CD4-positive, alpha-beta memory T cell (primary cell): ENCODE measurements around the gene SQSTM1. TPM values are rescaled to one million over a fixed set of nuclear protein-coding genes. Genes with fewer than 3 reads are reported as not detected.
"Not testable (repeated sequence)": the region's sequence is repeated elsewhere in the genome, so short reads cannot be mapped to it uniquely, and the experiment has no call there.

ENCODE experiments used
- CTCF ChIA-PET: fragments of 350-600 bp; sonication (Branson Sonifier 250); formaldehyde crosslinking; loops from one replicate; lab custom pipeline; 2021; ENCODE audit warnings: inconsistent platforms; ENCODE audit not compliant: partially characterized antibody; lab: Charles Lee
- POLR2A ChIA-PET: fragments of 350-600 bp; sonication (Branson Sonifier 250); formaldehyde crosslinking; loops from one replicate; lab custom pipeline; 2021; ENCODE audit not compliant: partially characterized antibody; lab: Charles Lee
- DNase-seq, 5 donors: peaks; one replicate each; pipeline versions ENCODE4 v3.0.0 to v3.0.0-alpha.2; 2020 to 2022; ENCODE audit warnings: mixed read lengths in 1 of 5
- H3K27ac ChIP-seq: one replicate; pipeline ENCODE4 v1.7.0; 2013; ENCODE audit warnings: low read depth, low read length
- H3K27me3 ChIP-seq: 2 replicates; pipeline ENCODE4 v1.7.0; 2013; ENCODE audit warnings: mild to moderate bottlenecking, low read length, moderate library complexity; ENCODE audit not compliant: insufficient read depth
- H3K36me3 ChIP-seq: 2 replicates; pipeline ENCODE4 v1.7.0; 2013; ENCODE audit warnings: mild to moderate bottlenecking, low read length, moderate library complexity; ENCODE audit not compliant: insufficient read depth
- H3K4me1 ChIP-seq: 2 replicates; pipeline ENCODE4 v1.7.0; 2013; ENCODE audit warnings: mild to moderate bottlenecking, low read length, moderate library complexity; ENCODE audit not compliant: insufficient read depth
- H3K4me3 ChIP-seq, 2 donors: one replicate each; pipeline ENCODE4 v1.7.0; 2013; ENCODE audit warnings: low read length in 2 of 2, mild to moderate bottlenecking in 1 of 2
- H3K9me3 ChIP-seq, 2 donors: one replicate each; pipeline ENCODE4 v1.7.0; 2013; ENCODE audit warnings: low read length in 2 of 2, control low read depth in 1 of 2; ENCODE audit not compliant: control insufficient read depth in 1 of 2
- H3K27ac Mint-ChIP-seq, 7 donors: one replicate each; pipeline ENCODE4 v1.8.0; 2020 to 2021; ENCODE audit warnings: mixed read lengths in 7 of 7, mild to moderate bottlenecking in 6 of 7, inconsistent platforms in 3 of 7, moderate library complexity in 3 of 7
- H3K27me3 Mint-ChIP-seq, 2 donors: one replicate each; pipeline ENCODE4 v1.8.0; 2020 to 2021; ENCODE audit warnings: mixed read lengths in 2 of 2
- H3K36me3 Mint-ChIP-seq, 2 donors: one replicate each; pipeline ENCODE4 v1.8.0; 2020 to 2021; ENCODE audit warnings: mixed read lengths in 2 of 2, inconsistent platforms in 1 of 2, mild to moderate bottlenecking in 1 of 2
- H3K4me1 Mint-ChIP-seq, 4 donors: one replicate each; pipeline ENCODE4 v1.8.0; 2020 to 2021; ENCODE audit warnings: mixed read lengths in 4 of 4, mild to moderate bottlenecking in 1 of 4
- H3K4me3 Mint-ChIP-seq, 8 donors: one replicate each; pipeline ENCODE4 v1.8.0; 2020 to 2021; ENCODE audit warnings: mixed read lengths in 8 of 8, mild to moderate bottlenecking in 7 of 8, moderate library complexity in 6 of 8, inconsistent platforms in 3 of 8
- H3K9me3 Mint-ChIP-seq, 8 donors: one replicate each; pipeline ENCODE4 v1.8.0; 2020 to 2021; ENCODE audit warnings: mixed read lengths in 8 of 8, mild to moderate bottlenecking in 5 of 8, inconsistent platforms in 3 of 8, moderate library complexity in 1 of 8
- intact Hi-C: fragments of 100-400 bp; cut with micrococcal nuclease; formaldehyde crosslinking; loops from one replicate; pipeline ENCODE4 v1.15.1; 2023
- polyA plus RNA-seq, 2 donors: library from polyadenylated mRNA; unstranded; fragments of 300-500 nt; fragmentation: Illumina TruSeq; gene quantifications; one replicate each; pipeline ENCODE4 v1.2.3, GENCODE V29; 2021
- total RNA-seq, 2 experiments: library from RNA; stranded (reverse); gene quantifications; one replicate each; pipeline ENCODE4 v1.2.3, GENCODE V29; 2021

The SQSTM1 gene
- total and polyA plus RNA-seq, 4 experiments from 2014 or later = 188 to 303 (median 256) TPM

GRCh38 chr5:179871533-179871932 lies 50.8 kb downstream of the SQSTM1 start:
- Mint-ChIP-seq H3K36me3 (peaks cover 12 to 41% of the 10 kb centered on the region in 2 donors), H3K4me3 (peak overlapping the region in 1 of 8 donors; percentile 34)
- H3K36me3 ChIP-seq = peaks cover 21% of the 10 kb centered on the region
- H3K9me3 Mint-ChIP-seq, H3K4me1 ChIP-seq, H3K9me3 ChIP-seq, H3K4me3 ChIP-seq, H3K27me3 ChIP-seq, H3K27ac Mint-ChIP-seq, intact Hi-C loops, H3K4me1 Mint-ChIP-seq, DNase-seq, H3K27ac ChIP-seq, POLR2A ChIA-PET, H3K27me3 Mint-ChIP-seq: not testable (repeated sequence)
- CTCF ChIA-PET = interaction anchor here (1.0 to 1.2 kb wide), 2 partner anchors 11 to 37 kb away, joined by 3 read pairs; no protein-coding TSS in a partner anchor

GRCh38 chr5:179872055-179872827 lies 51.5 kb downstream of the SQSTM1 start:
- ChIA-PET POLR2A (no interaction called here), CTCF (no interaction called here)
- DNase-seq = no peak
- Histone ChIP-seq H3K27ac (no peak overlapping the region), H3K9me3 (no peaks in the 10 kb centered on the region), H3K36me3 (peaks cover 22% of the 10 kb centered on the region), H3K4me3 (no peak overlapping the region), H3K27me3 (no peaks in the 10 kb centered on the region), H3K4me1 (no peaks in the 10 kb centered on the region)
- no peaks in the 10 kb centered on the region for H3K9me3 Mint-ChIP-seq
- H3K4me1 Mint-ChIP-seq = no peaks in the 10 kb centered on the region
- intact Hi-C loops = no loop called here
- H3K36me3 Mint-ChIP-seq = peaks cover 12 to 41% of the 10 kb centered on the region in 2 donors
- no peak overlapping the region for H3K27ac Mint-ChIP-seq
- H3K27me3 Mint-ChIP-seq = no peaks in the 10 kb centered on the region
- H3K4me3 Mint-ChIP-seq = no peak overlapping the region

- Histone ChIP-seq H3K27ac (no peak overlapping the region), H3K27me3 (no peaks in the 10 kb centered on the region), H3K36me3 (peaks cover 22% of the 10 kb centered on the region), H3K9me3 (no peaks in the 10 kb centered on the region), H3K4me3 (no peak overlapping the region), H3K4me1 (no peaks in the 10 kb centered on the region)
- intact Hi-C loops = no loop called here
- Mint-ChIP-seq H3K36me3 (peaks cover 17 to 44% of the 10 kb centered on the region in 2 donors), H3K27me3 (no peaks in the 10 kb centered on the region), H3K27ac (peak overlapping the region in 2 of 7 donors; percentile 63 to 76), H3K4me3 (no peak overlapping the region), H3K4me1 (peaks cover 0 to 3% (median under 1%) of the 10 kb centered on the region in 4 donors), H3K9me3 (no peaks in the 10 kb centered on the region)
- ChIA-PET CTCF (no interaction called here), POLR2A (no interaction called here)
- no peak for DNase-seq
Measured at GRCh38 chr5:179872828-179873575, 52.3 kb downstream of the SQSTM1 start.

- H3K36me3 ChIP-seq = peaks cover 22% of the 10 kb centered on the region
- no peak overlapping the region for H3K4me3 Mint-ChIP-seq
Measured at GRCh38 chr5:179873588-179874110, 52.9 kb downstream of the SQSTM1 start.

GRCh38 chr5:179874136-179874535 lies 53.4 kb downstream of the SQSTM1 start:
- POLR2A ChIA-PET = interaction anchor here (1.2 kb wide), 1 partner anchor 54 kb away, joined by 3 read pairs; no protein-coding TSS in a partner anchor
- no peak for DNase-seq
- CTCF ChIA-PET = no interaction called here
- Mint-ChIP-seq H3K27me3 (no peaks in the 10 kb centered on the region), H3K36me3 (peaks cover 17 to 47% of the 10 kb centered on the region in 2 donors), H3K4me1 (peaks cover 0 to 3% (median under 1%) of the 10 kb centered on the region in 4 donors), H3K4me3 (no peak overlapping the region), H3K9me3 (no peaks in the 10 kb centered on the region), H3K27ac (peak overlapping the region in 1 of 7 donors; percentile 66)
- H3K4me1 ChIP-seq = no peaks in the 10 kb centered on the region
- H3K27me3 ChIP-seq = no peaks in the 10 kb centered on the region
- no peak overlapping the region for H3K4me3 ChIP-seq
- H3K36me3 ChIP-seq = peaks cover 22% of the 10 kb centered on the region
- no peak overlapping the region for H3K27ac ChIP-seq
- intact Hi-C loops = no loop called here
- no peaks in the 10 kb centered on the region for H3K9me3 ChIP-seq

More at GRCh38 chr5:179873588-179874110, 52.9 kb downstream of the SQSTM1 start:
- intact Hi-C loops = no loop called here
- ChIA-PET CTCF (no interaction called here), POLR2A (no interaction called here)
- no peaks in the 10 kb centered on the region for H3K27me3 ChIP-seq
- no peak overlapping the region for H3K27ac ChIP-seq
- H3K9me3 Mint-ChIP-seq = no peaks in the 10 kb centered on the region
- no peaks in the 10 kb centered on the region for H3K4me1 ChIP-seq
- no peak for DNase-seq
- H3K27me3 Mint-ChIP-seq = no peaks in the 10 kb centered on the region
- no peak overlapping the region for H3K4me3 ChIP-seq
- H3K9me3 ChIP-seq = no peaks in the 10 kb centered on the region
- peaks cover 17 to 44% of the 10 kb centered on the region in 2 donors for H3K36me3 Mint-ChIP-seq
- H3K4me1 Mint-ChIP-seq = peaks cover 0 to 3% (median under 1%) of the 10 kb centered on the region in 4 donors
- no peak overlapping the region for H3K27ac Mint-ChIP-seq

GRCh38 chr5:179874536-179875292 lies 54.0 kb downstream of the SQSTM1 start:
- Mint-ChIP-seq H3K4me3 (no peak overlapping the region), H3K9me3 (no peaks in the 10 kb centered on the region), H3K36me3 (peaks cover 17 to 45% of the 10 kb centered on the region in 2 donors), H3K27me3 (no peaks in the 10 kb centered on the region), H3K4me1 (peaks cover 0 to 3% (median under 1%) of the 10 kb centered on the region in 4 donors), H3K27ac (no peak overlapping the region)
- DNase-seq = no peak
- Histone ChIP-seq H3K9me3 (no peaks in the 10 kb centered on the region), H3K36me3 (peaks cover 22% of the 10 kb centered on the region), H3K27me3 (no peaks in the 10 kb centered on the region), H3K4me1 (no peaks in the 10 kb centered on the region), H3K27ac (no peak overlapping the region), H3K4me3 (no peak overlapping the region)
- intact Hi-C loops = no loop called here
- POLR2A ChIA-PET = interaction anchor here (1.2 kb wide), 1 partner anchor 55 kb away, joined by 3 read pairs; no protein-coding TSS in a partner anchor
- CTCF ChIA-PET = no interaction called here
